NT2/D1 (cell line): Measurements from ENCODE around the gene PLPPR1.

Experiments
- SUZ12 ChIP-seq: IDR thresholded peaks from 2 replicates; pipeline ENCODE4 v1.6.1; 2011; ENCODE audit not compliant: insufficient read length, insufficient read depth; ENCODE audit errors: extremely low read depth
- YY1 ChIP-seq: IDR thresholded peaks from 2 replicates; pipeline ENCODE4 v1.6.1; 2011; ENCODE audit not compliant: insufficient read length, insufficient read depth
- ZNF274 ChIP-seq: IDR thresholded peaks from 2 replicates; pipeline ENCODE4 v1.6.1; 2011; ENCODE audit warnings: mild to moderate bottlenecking, low read depth, low read length

DNA sequence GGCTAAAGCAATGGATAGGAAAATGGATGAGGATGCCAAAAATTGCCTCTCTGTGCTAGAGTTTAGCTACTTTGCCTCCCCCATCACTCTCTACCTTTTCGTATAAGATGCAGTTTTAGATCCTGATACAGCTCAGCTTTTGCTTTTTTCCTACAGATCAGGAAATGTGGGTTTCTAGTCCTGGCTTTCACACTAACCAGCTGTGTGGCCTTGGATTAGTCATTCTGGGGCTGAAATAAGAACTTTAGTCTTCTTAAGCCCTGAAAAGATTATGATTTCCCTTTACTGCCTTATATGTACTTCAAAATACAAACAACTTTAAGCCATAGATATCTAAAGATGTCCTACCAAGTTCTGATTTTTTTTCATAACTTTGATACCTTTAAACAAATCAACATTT is 239.9 kb downstream of the PLPPR1 start:
- TF ChIP-seq ZNF274 (no peak), YY1 (no peak), SUZ12 (no peak)
